ENCODE data around the gene SAPCD2. TPM values are rescaled to one million over a fixed set of nuclear protein-coding genes. Genes with fewer than 3 reads are reported as not detected.

The SAPCD2 gene
- total RNA-seq, 1 donor from 2014 or later: 5.3 TPM

- no peaks in the 10 kb centered on the region for H3K36me3 ChIP-seq (ENCODE audit: control insufficient read depth, insufficient read depth, low read length)
- DNase-seq (ENCODE audit: low read depth): no peak
- H3K4me3 ChIP-seq (ENCODE audit: low read depth, low read length): no peak overlapping the region
- H3K27me3 ChIP-seq (ENCODE audit: control insufficient read depth, insufficient read depth, low read length): peaks cover 51% of the 10 kb centered on the region
- TF ChIP-seq CTCF (IDR thresholded peaks at IDR 0.05; ENCODE audit: insufficient read depth, low read length, poor library complexity, severe bottlenecking): no peak
These were observed 14.7 kb downstream of the SAPCD2 start for GRCh38 chr9:137055385-137056364.

- H3K4me3 ChIP-seq (ENCODE audit: low read depth, low read length): no peak overlapping the region
- TF ChIP-seq CTCF (IDR thresholded peaks at IDR 0.05; ENCODE audit: insufficient read depth, low read length, poor library complexity, severe bottlenecking): no peak
- H3K27me3 ChIP-seq (ENCODE audit: control insufficient read depth, insufficient read depth, low read length): peaks cover 58% of the 10 kb centered on the region
- no peaks in the 10 kb centered on the region for H3K36me3 ChIP-seq (ENCODE audit: control insufficient read depth, insufficient read depth, low read length)
- DNase-seq (ENCODE audit: low read depth): no peak
These were observed 15.4 kb downstream of the SAPCD2 start for GRCh38 chr9:137054932-137055384.

- peak within 1 kb of the TSS; percentile 17 for H3K4me3 ChIP-seq (ENCODE audit: low read depth, low read length)
- no peaks in the 10 kb centered on the region for H3K36me3 ChIP-seq (ENCODE audit: control insufficient read depth, insufficient read depth, low read length)
- no peak for DNase-seq (ENCODE audit: low read depth)
- TF ChIP-seq CTCF (IDR thresholded peaks at IDR 0.05; ENCODE audit: insufficient read depth, low read length, poor library complexity, severe bottlenecking): no peak
- peaks cover 65% of the 10 kb centered on the region for H3K27me3 ChIP-seq (ENCODE audit: control insufficient read depth, insufficient read depth, low read length)
These were observed 16.1 kb downstream of the SAPCD2 start, which contains the start of gene ENTPD2 for GRCh38 chr9:137053944-137054931. TSS of gene ENTPD2 (minus strand) at chr9:137054061. CDS start at chr9:137053997, 64 bp downstream.

- H3K4me3 ChIP-seq (ENCODE audit: low read depth, low read length): peak overlapping the region; percentile 12
- H3K36me3 ChIP-seq (ENCODE audit: control insufficient read depth, insufficient read depth, low read length): no peaks in the 10 kb centered on the region
- H3K27me3 ChIP-seq (ENCODE audit: control insufficient read depth, insufficient read depth, low read length): peaks cover 73% of the 10 kb centered on the region
- DNase-seq (ENCODE audit: low read depth): no peak
- no peak for TF ChIP-seq CTCF (IDR thresholded peaks at IDR 0.05; ENCODE audit: insufficient read depth, low read length, poor library complexity, severe bottlenecking)
These were observed 17.1 kb downstream of the SAPCD2 start for GRCh38 chr9:137052998-137053943.

GRCh38 chr9:137052293-137052692 is 18.1 kb downstream of the SAPCD2 start:
- H3K36me3 ChIP-seq (ENCODE audit: control insufficient read depth, insufficient read depth, low read length): no peaks in the 10 kb centered on the region
- H3K4me3 ChIP-seq (ENCODE audit: low read depth, low read length): no peak overlapping the region
- no peak for TF ChIP-seq CTCF (IDR thresholded peaks at IDR 0.05; ENCODE audit: insufficient read depth, low read length, poor library complexity, severe bottlenecking)
- H3K27me3 ChIP-seq (ENCODE audit: control insufficient read depth, insufficient read depth, low read length): peaks cover 83% of the 10 kb centered on the region
- no peak for DNase-seq (ENCODE audit: low read depth)

Data from kidney epithelial cell (primary cell).